Lung microvascular endothelial cell (primary cell): ENCODE data around the gene VIPAS39. TPM values are rescaled to one million over a fixed set of nuclear protein-coding genes. Genes with fewer than 3 reads are reported as not detected.

Experiments
- DNase-seq, 2 donors: peaks; one replicate each; pipeline versions ENCODE4 v3.0.0 to v3.0.0-alpha.2; 2010; ENCODE audit warnings: low read depth in 2 of 2
- total RNA-seq: library from RNA; depleted of rRNA; stranded (reverse); fragments of >200 nt; gene quantifications from 2 replicates; pipeline ENCODE4 v1.2.1, GENCODE V29; 2014

The VIPAS39 gene
- total RNA-seq = 20.3 and 22.0 TPM in 2 replicates

DNA sequence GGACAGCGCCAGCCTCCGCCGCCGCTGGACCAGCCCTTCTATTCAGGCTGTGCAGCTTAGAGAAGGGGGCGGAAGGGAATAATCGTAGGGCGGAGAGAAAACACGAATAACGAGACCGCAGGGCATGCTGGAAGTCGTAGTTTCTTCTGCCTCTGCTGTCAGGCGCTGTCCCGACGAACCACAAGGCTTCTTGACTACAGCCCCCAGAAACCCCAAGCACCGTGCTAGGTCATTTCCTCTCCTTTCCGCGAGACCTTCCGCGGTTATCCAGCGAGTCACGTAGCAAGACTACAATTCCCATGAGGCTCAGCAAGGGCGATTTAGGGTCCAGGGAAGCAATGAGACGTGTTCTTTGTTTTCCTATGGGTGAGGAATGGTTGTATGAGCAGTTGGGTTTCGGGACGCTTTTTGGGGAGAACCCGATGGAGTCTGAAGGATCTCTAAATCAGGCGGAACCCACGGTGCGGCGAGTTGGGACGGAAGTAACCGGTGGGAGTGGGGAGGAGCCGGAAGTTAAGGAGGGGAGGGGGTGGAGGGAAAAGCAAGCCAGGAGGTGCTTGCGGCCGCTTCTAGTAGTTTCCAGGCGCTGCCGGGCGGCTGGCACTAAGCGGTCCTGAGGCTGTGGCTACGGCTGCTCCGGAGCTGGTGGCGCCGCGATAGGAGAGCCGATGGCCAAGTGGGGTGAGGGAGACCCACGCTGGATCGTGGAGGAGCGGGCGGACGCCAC is at the start of gene VIPAS39, which contains the start of gene AHSA1:
VIPAS39 (minus strand) TSS at position 80 of the 727 bp plus-strand sequence. CDS start 3,499 bp downstream, outside the sequence.
AHSA1 (plus strand) TSS at position 572 of the 727 bp plus-strand sequence; CDS start at position 669, 97 bp downstream.
- peak; percentile 100 for DNase-seq

DNA sequence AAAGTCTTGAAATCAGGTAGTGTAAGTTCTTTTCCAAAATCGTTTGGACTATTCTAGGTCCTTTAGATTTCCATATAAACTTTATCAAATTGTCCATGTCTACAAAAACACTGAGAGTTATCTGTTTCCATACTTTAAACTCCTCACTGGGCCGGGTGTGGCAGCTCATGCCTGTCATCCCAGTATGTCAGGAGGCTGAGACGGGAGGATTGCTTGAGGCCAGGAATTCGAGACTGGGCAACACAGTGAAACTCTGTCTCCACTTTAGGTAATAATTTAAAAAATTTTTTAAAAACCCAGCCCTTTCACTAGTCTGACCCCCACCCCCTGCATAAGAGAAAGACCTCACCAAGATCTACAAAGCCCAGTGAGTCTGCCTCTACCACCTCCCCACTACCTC is 47.6 kb upstream of the VIPAS39 start:
- no peak for DNase-seq

DNA sequence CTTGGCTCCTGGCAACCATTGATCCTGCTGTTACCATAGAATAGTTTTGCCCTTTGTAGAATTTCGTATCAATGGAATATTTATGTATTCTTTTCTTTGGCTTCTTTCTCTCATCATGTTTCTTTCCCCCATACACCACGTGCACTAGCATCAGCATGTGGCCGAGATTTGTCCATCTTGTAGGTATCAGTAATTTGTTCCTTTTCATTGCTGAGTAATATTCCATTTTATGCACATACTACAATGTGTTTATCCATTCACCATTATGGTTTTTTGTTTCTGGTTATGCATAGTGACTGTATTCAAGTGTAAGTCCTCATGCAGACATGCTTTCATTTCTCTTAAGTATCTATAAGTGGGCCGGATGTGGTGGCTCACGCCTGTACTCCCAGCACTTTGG is 45.7 kb upstream of the VIPAS39 start:
- DNase-seq = no peak

DNA sequence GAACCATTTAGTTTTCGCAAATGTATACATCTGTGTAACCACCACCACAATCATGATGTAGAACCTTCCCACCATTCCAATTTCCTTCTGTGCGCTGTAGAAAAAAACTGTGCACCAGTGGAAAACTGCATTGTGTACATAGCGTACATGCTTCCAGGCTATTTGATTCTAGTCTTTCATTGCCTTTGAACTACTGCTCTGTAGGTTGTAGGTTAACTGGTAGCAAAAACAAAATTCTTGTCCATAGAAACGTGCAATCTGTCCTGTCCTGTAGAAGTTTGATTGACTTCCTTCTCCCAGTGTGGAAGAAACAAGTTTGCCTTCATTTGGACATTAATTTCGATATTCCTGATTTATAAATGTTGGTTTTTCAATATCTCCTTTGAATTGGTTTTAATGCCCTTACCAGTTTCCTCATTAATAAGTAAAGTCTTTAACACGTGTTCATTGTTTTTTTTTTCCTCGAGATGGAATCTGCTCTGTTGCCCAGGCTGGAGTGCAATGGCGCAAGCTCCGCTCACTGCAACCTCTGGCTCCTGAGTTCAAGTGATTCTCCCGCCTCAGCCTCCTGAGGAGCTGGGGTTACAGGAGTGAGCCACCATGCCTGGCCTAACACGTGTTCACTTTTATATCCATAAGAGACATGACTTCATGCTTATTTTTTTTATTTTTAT is 44.8 kb upstream of the VIPAS39 start:
- no peak for DNase-seq

DNA sequence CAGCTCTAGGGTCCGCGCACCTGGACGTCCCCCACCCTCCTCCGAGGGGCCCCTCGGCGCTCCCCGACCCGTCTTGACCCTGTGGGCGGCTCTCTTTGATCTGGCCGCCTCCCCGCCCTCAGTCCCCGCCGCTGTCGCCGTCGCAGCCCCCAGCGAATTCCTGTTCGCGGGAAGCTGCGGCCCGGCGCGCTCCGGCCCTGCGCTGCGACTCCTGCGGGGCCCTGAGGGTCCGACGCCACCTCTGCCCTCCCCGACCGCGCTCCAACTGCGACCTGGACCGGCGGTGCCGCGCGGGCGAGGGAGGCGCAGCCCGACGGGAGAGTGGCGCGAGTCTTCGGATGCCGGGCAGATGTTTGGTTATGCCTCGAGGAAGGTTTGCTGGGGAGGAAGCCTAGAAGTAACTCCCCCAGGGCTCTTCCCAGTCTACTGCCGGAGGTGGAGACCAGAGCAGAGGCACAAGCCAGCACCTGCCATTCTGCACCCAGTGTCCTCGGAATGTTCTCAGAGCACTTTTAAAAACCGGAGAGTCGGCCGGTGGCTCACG is 41.7 kb upstream of the VIPAS39 start:
- DNase-seq = no peak

DNA sequence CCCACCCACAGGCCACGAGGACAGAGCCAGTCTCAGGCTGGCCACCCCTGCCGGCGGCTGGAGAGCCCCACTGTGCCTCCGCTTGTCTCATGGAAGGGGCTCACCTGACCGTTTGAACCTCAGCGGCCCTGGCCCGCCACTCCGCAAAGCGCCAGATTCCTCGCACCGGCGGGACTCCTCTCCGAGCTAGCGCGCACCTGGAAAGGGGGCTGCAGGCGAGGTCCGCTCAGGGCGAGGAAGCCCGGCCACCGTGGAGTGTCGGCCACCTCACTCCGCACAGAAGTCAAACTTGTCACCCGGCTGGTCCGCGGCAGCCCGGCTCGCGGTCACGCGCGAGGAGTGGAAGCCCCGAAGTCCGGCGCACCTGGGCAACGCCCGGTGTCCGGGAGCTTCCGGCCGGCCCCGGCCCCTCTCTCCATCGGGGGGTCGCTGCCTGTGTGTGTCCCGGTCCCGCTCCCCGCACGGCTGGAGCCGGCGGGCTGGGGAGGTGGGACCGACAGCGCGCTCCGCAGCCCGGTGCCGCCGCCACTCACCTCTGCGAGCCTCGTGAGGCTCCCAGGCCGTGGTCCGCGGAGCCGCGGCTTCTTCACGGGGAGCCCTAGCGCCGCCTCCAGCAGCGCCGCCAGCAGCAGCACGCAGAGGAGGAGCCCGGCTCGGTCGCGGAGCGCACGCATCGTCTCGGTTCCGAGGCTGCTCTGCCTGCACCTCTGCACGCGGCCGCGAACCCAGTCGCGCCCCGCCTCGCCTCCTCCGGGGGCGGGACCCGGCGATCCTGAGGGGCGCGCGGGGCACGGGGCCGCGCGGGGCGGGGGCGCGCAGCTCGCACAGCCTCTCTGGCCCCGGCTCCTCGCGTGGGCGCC is 40.9 kb upstream of the VIPAS39 start, which contains the start of gene ISM2:
ISM2 (minus strand) TSS at position 697 of the 860 bp plus-strand sequence; CDS start at position 674, 23 bp downstream.
- DNase-seq = peak; percentile 27 to 39

DNA sequence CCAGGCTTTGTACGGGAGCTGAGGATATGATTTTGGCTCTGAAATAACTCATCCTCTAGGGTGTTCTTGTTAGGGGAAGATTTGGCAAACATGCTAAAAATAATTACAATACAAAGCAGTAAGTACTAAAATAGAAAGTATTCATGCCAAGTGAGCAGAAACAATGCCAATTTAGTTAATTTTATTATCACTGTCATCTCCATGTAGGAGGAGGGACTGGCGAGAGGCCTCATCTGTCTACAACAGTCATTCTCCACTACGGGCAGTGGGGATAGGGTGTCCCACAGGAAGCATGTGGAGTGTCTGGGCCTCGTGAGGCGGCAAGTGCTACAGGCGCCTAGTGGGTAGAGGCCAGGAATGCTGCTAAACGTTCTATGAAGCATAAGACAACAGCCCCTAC is 37.9 kb upstream of the VIPAS39 start:
- peak in 1 of 2 donors; percentile 34 for DNase-seq

DNA sequence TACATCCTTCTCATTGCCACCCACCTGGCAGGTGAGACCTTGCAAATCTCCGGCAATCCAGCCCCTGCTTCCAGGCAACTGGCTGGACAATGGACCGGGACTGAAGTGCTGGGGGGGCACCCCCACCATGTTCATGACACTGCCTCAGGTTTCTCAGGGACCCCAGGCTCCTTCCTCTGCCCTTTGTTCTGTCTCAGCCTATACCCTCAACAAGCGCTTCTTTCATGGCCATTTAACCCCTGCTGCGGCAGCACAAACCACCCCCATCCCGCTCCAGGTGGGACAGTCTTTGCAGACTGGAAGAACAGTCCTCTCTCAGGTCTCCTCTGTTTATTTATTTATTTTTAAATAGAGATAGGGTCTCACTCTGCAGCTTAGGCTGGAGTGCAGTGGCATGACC is 33.7 kb upstream of the VIPAS39 start:
- DNase-seq = no peak

DNA sequence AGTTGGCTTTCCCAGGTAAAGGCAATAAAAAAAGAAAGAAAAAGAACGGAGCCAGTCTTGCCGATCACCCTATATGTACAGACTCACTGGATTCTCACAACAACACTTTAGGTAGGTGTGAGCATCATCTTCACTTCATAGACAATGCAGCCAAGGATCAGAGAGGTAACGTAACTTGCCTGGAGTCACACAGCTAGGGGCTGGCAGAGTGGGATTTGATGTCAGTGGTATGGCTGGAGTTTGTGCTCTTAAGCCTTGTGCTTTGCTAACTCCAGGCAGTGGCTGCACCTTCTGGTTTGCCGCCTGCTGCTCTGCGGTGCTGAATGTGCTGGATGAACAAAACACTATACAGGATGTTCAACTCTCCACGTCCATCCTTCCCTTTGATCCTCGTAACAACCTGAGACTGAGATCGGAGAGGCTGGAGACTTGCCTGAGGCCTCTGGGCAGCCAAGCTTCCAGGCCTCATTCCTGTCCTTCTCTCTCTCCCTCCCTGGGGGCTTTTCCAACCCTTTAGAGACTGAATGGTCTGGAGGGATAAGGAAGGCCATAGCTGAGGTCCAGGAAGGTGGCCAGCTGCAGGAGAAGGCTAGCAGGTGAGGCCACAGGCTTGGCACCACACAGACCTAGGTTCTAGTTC is 33.1 kb upstream of the VIPAS39 start:
- DNase-seq = no peak

DNA sequence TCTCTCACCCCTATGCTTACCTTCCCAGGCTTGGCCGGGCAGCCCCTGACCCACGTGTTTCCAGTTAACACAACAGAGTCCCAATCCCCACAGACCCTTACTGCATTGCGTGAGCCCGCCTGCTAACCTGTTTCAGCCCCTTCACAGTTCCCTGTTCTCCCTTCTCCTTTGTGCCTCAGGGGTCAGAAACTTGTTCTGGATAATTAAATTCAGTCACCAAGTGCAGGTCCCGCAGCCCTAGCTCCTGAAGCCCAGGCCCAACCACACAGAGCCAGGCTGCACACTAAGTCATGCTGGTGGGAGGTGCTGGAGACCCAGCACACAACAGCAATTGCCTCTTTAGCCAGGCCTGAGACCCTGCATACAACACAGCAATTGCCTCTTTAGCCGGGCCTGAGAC is 31.6 kb upstream of the VIPAS39 start:
- no peak for DNase-seq

DNA sequence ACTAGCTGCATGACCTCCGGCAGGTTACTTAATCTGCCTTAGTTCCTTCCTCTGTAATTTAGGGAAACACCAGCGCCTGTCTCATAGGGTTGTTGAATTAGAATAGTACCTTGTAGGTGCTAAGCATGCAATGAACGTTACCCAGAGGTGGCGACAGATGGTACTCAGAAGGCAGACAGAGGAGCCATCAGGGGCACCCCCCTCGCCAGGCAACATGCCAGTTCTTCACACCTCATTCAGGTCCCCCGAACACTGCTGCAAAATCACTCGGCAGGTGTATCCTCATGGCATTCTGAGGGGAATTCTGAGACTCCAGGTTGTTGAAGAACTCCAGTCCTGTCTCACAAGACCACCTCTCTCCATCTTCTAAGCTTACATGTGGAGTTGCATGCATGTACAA is 31.2 kb upstream of the VIPAS39 start:
- DNase-seq = no peak

DNA sequence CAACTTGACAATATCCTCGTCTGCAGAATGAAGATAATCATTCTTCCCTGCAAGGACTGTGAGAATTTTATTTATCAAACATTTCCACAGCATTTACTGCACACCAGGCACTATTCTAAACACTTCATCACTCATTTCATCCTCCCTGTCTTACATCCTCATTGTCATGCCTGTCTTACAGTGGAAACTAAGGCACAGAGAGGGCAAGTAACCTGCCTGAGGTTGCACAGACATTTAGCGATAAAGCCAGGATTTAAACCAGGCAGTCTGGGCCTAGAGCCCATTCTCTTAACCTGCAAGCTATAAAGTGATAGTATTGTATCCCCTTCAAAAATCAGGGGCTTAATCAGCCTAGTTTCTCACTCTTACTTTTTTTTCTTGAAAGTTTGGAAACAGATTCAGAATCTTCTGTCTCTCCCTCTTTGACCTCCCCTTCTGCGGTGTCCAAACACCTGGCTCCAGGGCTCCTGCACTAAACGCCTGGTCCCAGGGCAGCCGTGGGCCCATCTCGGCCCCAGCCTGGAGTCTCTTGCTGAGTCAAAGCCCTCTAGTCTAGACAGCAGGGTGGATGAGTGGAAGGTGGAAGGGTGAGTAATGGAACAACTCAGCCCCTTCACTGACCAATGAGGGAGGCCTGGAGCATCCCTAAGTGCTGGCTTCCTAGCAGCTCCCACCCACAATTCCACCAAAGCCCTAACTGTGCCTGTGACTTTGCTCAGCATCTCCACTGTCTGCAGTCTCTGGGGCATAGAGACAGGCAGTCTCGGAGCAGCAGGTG is 28.7 kb upstream of the VIPAS39 start:
- DNase-seq = peak in 1 of 2 donors; percentile 40

DNA sequence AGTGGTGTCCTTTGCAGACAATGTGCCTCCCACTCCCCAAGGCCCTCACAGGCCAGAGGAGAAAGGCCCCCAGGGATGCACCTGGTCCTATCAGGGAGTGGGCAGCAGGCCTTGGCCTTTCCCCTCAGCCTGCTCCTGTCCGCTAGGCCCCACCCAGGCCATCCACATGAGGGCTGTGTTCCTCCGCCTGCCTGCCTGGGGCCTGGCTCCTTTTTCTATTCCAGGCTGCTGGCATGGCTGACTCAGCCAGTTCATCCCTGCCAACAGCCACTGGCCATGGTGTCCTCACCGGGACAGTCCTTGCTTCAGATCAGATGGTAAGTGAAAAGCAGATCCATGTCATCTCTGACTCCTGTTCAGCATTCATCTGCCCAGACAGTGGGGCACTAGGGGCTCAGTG is 27.9 kb upstream of the VIPAS39 start:
- no peak for DNase-seq

DNA sequence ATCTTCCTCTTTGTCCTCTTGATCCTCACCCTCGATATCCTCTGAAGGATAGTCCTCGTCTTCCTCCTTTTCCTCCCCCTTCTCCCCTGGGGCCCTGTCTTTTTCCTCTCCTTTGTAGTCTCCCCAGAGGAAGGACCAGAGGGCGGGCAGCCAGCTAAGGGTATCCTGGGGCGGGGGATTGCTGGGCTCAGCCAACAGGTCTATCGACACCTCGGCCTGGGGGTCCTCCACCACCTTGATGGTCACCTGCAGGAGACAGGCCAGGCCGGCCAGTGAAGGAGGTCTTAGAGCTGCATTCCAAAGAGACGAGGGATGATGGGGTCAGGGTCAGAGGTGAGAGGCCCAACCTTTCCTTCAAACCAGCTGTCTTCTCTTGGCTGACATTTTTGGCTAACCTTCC is 25.0 kb upstream of the VIPAS39 start:
- no peak for DNase-seq

DNA sequence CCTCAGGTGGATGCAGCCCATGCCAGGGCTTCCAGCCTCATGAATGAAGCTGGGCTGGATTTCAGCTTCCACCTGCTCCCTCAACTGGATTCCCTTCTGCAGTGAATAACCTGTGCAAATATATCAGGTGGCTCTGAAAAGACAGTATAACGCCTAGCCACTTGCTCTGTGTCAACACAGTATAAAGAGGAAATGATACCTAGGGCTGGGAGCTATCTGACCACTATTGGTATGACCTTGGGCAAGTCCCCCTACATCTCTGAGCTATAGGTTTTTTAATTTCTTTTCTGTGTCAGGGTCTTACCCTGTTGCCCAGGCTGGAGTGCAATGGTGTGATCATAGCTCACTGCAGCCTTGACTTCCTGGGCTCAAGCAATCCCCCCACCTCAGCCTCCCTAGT is 21.4 kb upstream of the VIPAS39 start:
- no peak for DNase-seq

DNA sequence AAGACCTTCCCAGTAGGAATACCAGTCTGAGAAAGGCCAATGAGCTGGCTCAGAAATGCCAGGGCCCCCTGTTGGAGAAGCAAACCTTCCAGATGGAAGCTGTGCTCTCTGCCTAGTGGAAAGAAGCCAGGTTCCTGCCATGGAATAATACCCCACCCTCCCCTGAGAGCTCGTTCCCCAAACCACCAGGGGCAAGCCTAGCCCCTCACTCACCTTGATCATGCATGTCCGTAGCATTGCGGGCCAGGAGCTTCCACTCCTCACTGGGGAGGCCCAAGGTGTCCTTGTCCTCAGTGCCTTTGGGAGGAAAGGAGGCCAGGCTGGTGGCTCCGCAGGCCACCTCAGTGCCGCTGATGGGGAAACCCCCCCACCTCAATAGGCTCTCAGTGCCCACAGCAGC is 20.6 kb upstream of the VIPAS39 start:
- no peak for DNase-seq

DNA sequence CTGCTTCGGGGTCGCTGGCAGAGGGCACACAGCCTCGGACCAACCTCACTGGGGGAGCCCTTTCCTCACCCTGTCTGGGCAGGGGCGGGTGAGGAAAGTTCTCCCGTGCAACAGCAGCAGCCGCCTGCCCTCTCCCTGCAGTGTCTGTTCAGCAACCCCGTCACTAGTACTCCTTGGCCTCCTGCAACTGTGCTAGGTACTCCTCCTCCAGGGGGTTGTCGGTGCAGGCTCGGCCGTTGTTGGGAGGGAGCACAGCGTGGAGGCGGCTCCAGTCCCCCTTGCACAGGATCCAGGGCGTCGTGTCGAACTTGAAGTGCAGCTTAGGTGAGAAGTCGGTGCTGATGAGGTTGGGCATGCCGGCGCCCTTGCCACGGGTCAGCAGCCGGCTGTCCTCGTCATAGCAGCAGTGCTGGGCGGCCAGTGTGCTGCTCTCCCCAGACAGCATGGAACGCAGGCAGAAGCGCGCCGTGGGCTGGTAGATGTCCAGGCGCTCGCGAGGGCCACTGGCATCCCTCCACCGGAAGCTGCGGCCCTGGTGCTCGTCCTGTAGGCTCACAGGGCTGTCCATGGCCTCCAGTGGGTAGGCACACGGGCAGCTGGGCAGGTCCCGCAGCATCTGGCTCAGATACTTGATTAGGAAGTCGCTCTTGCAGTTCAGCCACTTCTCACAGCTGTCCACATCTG is 18.2 kb upstream of the VIPAS39 start:
- no peak for DNase-seq

DNA sequence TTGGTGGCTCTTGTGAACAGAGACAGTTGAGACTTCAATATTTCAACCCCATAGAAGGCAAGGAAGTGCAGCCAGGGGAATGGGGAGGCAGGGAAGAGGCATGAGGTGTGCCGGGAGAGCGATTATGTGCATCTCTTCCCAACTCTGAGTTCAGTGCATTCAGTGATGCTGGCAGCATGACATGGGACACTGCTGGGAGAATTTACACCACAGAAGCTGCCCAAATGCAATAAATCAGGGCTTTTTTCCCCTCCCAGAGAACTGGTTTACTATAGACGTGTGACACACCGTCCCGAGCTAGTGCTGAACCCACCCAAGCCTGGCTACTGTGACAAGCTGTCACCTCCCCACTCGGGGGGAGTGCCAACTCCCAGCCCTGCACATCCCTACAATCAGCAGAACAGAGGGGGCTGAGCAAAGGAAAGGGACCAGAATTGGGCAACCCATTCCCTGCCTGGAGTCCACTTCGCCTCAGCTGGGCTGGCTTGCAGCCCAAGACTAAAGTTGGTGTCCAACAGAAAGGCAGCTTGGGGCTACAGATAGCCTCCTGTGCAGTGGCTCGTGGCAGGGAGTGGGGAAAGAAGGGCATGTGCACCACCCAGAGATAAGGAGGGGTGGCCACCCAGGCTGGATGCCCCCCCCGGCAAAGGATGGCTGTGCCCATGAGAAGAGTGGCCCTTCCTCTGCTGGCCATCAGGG is 17.2 kb upstream of the VIPAS39 start:
- DNase-seq = no peak

DNA sequence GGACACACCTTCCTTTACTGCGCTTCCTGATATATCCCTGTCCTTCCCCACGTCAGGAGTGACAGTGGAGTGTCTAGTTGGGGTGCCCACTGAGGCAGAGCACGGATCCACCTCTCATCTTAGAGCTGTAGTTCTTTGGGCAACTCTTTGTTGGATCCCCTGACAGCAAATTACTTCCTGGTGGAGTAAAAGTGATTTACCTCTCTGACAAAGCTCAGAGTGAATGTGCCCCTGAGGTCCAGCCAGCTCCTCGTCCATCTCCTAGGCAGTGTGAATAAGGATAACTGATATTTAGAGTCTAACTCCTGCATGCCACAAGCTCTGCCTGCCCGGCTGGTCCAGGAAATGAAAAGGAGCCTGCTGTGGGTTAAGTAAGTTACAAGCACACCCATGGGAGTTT is 16.5 kb upstream of the VIPAS39 start:
- no peak for DNase-seq
